HL-60 (cell line): ENCODE data around the gene TRAF5.

Experiments
- DNase-seq, 2 experiments: peaks; one replicate each; pipeline ENCODE4 v3.0.0-alpha.2; 2010 to 2020; ENCODE audit warnings: low read depth in 1 of 2, low spot score in 1 of 2
- H3K27ac ChIP-seq: fragments of 250-450 bp; sonication (Bioruptor Pico); replicated peaks from 2 replicates; pipeline ENCODE4 v1.5.1; 2020; ENCODE audit warnings: mild to moderate bottlenecking, moderate library complexity
- H3K27me3 ChIP-seq: fragments of 250-450 bp; sonication (Bioruptor Pico); 2 replicates; pipeline ENCODE4 v1.5.1; 2021; ENCODE audit warnings: mild to moderate bottlenecking, moderate library complexity; ENCODE audit not compliant: insufficient read depth, poor library complexity, severe bottlenecking
- H3K4me3 ChIP-seq: replicated peaks from 2 replicates; pipeline ENCODE4 v1.5.1; 2011; ENCODE audit warnings: mild to moderate bottlenecking, control low read depth, low read length; ENCODE audit not compliant: insufficient read depth
- CTCF ChIP-seq: IDR thresholded peaks from one replicate; pipeline ENCODE4 v1.5.1; 2011; ENCODE audit warnings: low read length, control low read depth, inconsistent platforms; ENCODE audit not compliant: insufficient read depth
- GABPA ChIP-seq: IDR thresholded peaks from 2 replicates; pipeline ENCODE4 v1.6.1; 2012; ENCODE audit warnings: low read depth
- POLR2AphosphoS5 ChIP-seq: IDR thresholded peaks from 2 replicates; pipeline ENCODE4 v1.6.1; 2012; ENCODE audit warnings: low read depth
- REST ChIP-seq: IDR thresholded peaks from 2 replicates; pipeline ENCODE4 v1.6.1; 2012; ENCODE audit warnings: low read depth; ENCODE audit not compliant: insufficient replicate concordance
- SPI1 ChIP-seq: IDR thresholded peaks from 2 replicates; pipeline ENCODE4 v1.6.1; 2012; ENCODE audit warnings: low read depth, mild to moderate bottlenecking, borderline replicate concordance

Gene TRAF5

DNA sequence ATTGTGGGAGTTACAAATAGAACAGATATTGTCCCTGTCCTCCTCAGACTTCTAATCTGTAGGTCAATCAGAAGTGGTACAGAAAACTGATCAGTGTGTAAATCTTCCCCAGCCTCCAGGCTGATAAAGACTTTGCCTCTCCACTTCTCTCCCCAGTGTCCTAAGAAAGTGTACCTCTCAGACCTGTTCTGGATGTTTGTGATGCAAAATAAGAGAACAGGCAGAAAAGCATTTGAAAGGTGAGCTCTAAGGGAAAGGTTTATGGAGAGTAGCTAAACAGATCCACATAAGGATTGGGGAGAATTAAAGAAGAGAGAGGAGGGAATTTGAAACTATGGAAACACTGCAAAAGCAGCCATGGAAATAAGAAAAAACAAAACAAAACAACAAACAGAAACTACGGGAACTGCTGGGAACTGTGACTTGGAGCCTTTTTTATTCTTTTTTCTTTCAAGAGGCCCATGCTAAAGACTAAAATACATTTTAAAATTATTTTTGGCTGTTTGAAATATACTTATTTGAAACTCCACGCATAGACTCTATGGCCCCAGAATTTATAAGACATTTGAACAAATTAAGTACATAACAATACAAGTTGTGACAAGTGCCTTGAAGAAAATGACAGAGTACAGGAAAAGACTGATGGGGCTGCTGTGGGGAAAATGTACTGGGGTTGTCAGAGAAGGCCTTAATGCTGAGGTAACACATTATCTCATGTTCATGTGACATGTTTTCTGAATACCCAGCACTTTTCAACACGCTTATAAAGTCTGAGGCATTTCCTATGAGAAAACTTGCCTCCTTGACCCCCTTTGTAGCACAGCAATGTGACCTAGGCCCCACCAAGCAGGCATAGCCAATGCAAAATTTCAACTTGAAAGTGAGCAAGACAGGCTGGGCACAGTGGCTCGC lies 51.2 kb downstream of the TRAF5 start:
- H3K4me3 ChIP-seq: no peak overlapping the region

DNA sequence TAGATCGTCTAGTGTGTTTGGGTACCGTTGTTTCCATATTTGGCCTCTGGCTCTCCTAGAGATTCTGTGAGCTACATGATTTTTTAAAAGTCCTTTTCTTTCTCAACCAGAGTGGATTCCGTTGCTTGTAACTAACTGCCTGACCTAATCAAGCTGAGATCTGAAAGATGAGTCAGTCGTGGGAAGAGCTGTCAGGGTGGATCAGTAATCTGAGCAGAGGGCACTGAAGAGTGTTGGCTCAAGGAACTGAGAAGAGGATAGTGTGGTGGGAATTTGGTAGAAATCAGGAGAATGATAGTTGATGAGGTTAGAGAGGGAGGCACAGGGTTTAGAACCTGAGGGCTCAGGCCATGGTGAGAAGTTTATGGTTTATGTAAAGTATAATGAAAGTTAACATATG lies 52.2 kb downstream of the TRAF5 start:
- no peak for DNase-seq
- Histone ChIP-seq H3K27me3 (no peaks in the 10 kb centered on the region), H3K27ac (no peak overlapping the region), H3K4me3 (no peak overlapping the region)
- TF ChIP-seq GABPA: no peak
- no peak for TF ChIP-seq CTCF

More for the DNA sequence above, 51.2 kb downstream of the TRAF5 start:
- Histone ChIP-seq H3K27ac (no peak overlapping the region), H3K27me3 (no peaks in the 10 kb centered on the region)
- no peak for DNase-seq
- TF ChIP-seq REST (no peak), CTCF (no peak), POLR2AphosphoS5 (no peak), GABPA (no peak), SPI1 (no peak)

- Histone ChIP-seq H3K27me3 (no peaks in the 10 kb centered on the region), H3K4me3 (no peak overlapping the region), H3K27ac (no peak overlapping the region)
- no peak for DNase-seq
- no peak for TF ChIP-seq SPI1
- no peak for TF ChIP-seq GABPA
These were observed 52.8 kb downstream of the TRAF5 start for GRCh38 chr1:211379446-211379845.

DNA sequence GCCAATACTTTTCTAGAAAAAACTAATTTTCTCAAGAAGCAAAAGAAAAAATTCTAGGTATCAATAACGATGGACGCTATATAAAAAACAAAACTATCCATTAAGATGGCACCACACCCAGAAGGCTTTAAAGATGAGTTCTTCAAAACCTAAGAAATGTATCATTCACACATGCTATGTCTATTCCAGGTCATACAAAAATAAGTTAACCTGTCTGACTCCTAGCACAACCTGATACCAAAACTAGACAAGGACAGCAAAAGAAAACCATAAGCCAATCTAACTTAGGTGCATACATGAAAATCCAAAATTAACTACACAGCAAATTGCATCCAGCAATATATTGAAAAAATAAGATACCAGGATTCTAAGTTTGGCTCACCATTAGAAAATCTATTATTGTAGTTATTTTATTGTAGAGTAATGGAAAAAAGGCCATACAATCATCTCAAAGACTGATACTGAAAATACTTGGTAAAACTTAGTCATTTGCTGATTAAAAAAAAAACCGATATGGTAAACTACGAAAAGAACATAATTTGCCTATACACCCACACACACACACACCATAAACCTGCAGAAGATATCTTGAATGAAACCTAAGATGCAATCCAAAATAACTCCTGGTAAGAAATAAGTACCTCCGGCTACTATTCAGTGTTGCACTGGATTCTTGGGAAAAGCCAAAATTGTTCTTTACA lies 55.0 kb downstream of the TRAF5 start:
- Histone ChIP-seq H3K4me3 (no peak overlapping the region), H3K27me3 (no peaks in the 10 kb centered on the region)
- TF ChIP-seq GABPA (no peak), POLR2AphosphoS5 (no peak), SPI1 (no peak), CTCF (no peak), REST (no peak)

More for the DNA sequence above, 55.0 kb downstream of the TRAF5 start:
- peak overlapping the region; percentile 80; the same call in 1 of the 2 replicates for H3K27ac ChIP-seq
- DNase-seq: no peak
